ENCODE data around the gene DNALI1.
A peak's percentile ranks its signal among the peaks of the same experiment; 100 is the strongest.
"Not testable (repeated sequence)": the region's sequence is repeated elsewhere in the genome, so short reads cannot be mapped to it uniquely, and the experiment has no call there.

The DNALI1 gene

DNA sequence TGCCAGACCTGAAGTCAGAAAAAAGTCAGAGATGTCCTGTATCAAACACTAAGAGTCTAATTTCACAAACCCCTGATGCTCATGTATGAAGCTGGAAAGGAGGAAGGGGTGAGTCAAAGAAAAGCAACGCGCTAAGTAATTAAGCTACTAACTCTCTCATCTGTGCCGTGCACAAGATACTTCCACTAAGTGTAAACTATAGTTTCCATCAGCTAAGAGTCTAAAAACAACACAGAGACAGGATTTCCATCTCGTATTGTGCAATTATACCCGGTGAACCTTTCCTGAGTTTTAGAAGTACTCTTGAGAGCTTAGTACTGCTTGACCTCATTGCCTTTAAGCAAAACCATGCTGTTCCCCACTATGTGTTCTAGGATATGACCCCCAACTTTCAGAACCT, 19.0 kb downstream of the DNALI1 start:
- no peak overlapping the region for H2BK120ac ChIP-seq (ENCODE audit: low read depth, low read length)
- no peak overlapping the region for H3K56ac ChIP-seq (ENCODE audit: low read length)
- H3K23ac ChIP-seq (ENCODE audit: low read length) = no peak overlapping the region
- H3K18ac ChIP-seq (ENCODE audit: low read length) = no peak overlapping the region
- H3K4me2 ChIP-seq (ENCODE audit: low read length) = no peak overlapping the region
- H3K79me1 ChIP-seq (ENCODE audit: low read length) = no peaks in the 10 kb centered on the region
- no peak overlapping the region for H2AK5ac ChIP-seq (ENCODE audit: low read length)
- H3K9ac ChIP-seq (ENCODE audit: low read length) = no peak overlapping the region
- DNase-seq = no peak
- no peaks in the 10 kb centered on the region for H3K4me1 ChIP-seq (ENCODE audit: control insufficient read depth, low read depth, low read length)
- no peak overlapping the region for H4K8ac ChIP-seq (ENCODE audit: low read depth, low read length)
- no peak overlapping the region for H4K5ac ChIP-seq (ENCODE audit: low read length)
- no peaks in the 10 kb centered on the region for H3K27me3 ChIP-seq (ENCODE audit: insufficient read depth, low read length, poor library complexity)
- no peak overlapping the region for H3K27ac ChIP-seq (ENCODE audit: low read depth, low read length)
- H3K4me3 ChIP-seq (ENCODE audit: low read length) = no peak overlapping the region
- WGBS (ENCODE audit: extremely low coverage, insufficient coverage, low lambda C conversion rate) = no CpG with 5 or more reads among the region's 5 CpGs
- no peaks in the 10 kb centered on the region for H3K79me2 ChIP-seq (ENCODE audit: control insufficient read depth, insufficient read depth, low read length)
- no peak overlapping the region for H3K4ac ChIP-seq (ENCODE audit: low read depth, low read length)
- peaks cover 14% of the 10 kb centered on the region for H3K36me3 ChIP-seq (ENCODE audit: control insufficient read depth, insufficient read depth, low read length)
- no peak overlapping the region for H2BK15ac ChIP-seq (replicated peaks; ENCODE audit: low read depth)
- no peak overlapping the region for H2BK5ac ChIP-seq (ENCODE audit: low read length)

DNA sequence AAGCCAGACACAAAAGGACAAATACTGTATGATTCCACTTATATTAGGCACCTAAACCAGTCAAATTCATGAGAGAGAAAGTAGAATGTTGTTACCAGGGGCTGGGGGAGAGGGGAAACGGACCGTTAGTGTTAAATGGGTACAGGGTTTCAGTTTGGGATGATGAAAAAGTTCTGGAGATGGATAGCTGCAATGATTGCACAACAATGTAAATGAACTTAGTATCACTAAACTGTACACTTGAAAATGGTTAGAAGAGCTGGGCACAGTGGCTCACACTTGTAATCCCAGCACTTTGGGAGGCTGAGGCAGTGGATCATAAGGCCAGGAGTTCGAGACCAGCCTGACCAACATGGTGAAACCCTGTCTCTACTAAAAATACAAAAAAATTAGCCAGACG, 27.8 kb downstream of the DNALI1 start:
- H3K56ac ChIP-seq (ENCODE audit: low read length); H2BK120ac ChIP-seq (ENCODE audit: low read depth, low read length); H3K4me3 ChIP-seq (ENCODE audit: low read length); H3K27ac ChIP-seq (ENCODE audit: low read depth, low read length); H3K9ac ChIP-seq (ENCODE audit: low read length); H3K79me2 ChIP-seq (ENCODE audit: control insufficient read depth, insufficient read depth, low read length); H2BK15ac ChIP-seq (replicated peaks; ENCODE audit: low read depth); H3K27me3 ChIP-seq (ENCODE audit: insufficient read depth, low read length, poor library complexity); H3K4me2 ChIP-seq (ENCODE audit: low read length); H3K23ac ChIP-seq (ENCODE audit: low read length); H3K79me1 ChIP-seq (ENCODE audit: low read length); H2AK5ac ChIP-seq (ENCODE audit: low read length); H4K8ac ChIP-seq (ENCODE audit: low read depth, low read length); H2BK5ac ChIP-seq (ENCODE audit: low read length); DNase-seq; H4K5ac ChIP-seq (ENCODE audit: low read length); H3K4ac ChIP-seq (ENCODE audit: low read depth, low read length); H3K36me3 ChIP-seq (ENCODE audit: control insufficient read depth, insufficient read depth, low read length); H3K18ac ChIP-seq (ENCODE audit: low read length); H3K4me1 ChIP-seq (ENCODE audit: control insufficient read depth, low read depth, low read length): not testable (repeated sequence)
- no CpG with 5 or more reads among the region's 4 CpGs for WGBS (ENCODE audit: extremely low coverage, insufficient coverage, low lambda C conversion rate)

DNA sequence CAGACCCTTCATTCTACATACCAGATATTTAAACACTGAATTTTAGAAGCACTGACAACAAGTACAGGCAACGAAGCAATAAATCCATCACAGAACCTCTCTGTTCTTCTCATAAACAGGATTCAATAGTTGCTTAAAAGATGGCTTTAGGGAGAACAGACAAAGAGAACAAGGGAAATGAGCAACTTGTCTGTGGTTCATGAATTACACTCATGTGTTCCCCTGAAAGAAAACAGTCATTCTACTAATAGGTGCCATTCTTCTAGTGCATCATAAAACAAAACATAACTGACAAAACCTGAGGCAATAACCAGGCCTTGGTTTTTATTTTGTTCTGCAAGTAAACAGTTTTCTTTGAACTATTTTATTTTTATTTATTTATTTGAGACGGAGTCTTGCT, 32.2 kb downstream of the DNALI1 start:
- WGBS (ENCODE audit: extremely low coverage, insufficient coverage, low lambda C conversion rate) = no CpG with 5 or more reads among the region's 2 CpGs
- no peak overlapping the region for H2BK5ac ChIP-seq (ENCODE audit: low read length)
- no peak overlapping the region for H2BK120ac ChIP-seq (ENCODE audit: low read depth, low read length)
- H2BK15ac ChIP-seq (replicated peaks; ENCODE audit: low read depth) = no peak overlapping the region
- H3K4me1 ChIP-seq (ENCODE audit: control insufficient read depth, low read depth, low read length) = peaks cover under 1% of the 10 kb centered on the region
- H3K27me3 ChIP-seq (ENCODE audit: insufficient read depth, low read length, poor library complexity) = no peaks in the 10 kb centered on the region
- H3K18ac ChIP-seq (ENCODE audit: low read length) = no peak overlapping the region
- H3K79me2 ChIP-seq (ENCODE audit: control insufficient read depth, insufficient read depth, low read length) = peaks cover 13% of the 10 kb centered on the region
- no peak overlapping the region for H3K4me2 ChIP-seq (ENCODE audit: low read length)
- H3K56ac ChIP-seq (ENCODE audit: low read length) = no peak overlapping the region
- H2AK5ac ChIP-seq (ENCODE audit: low read length) = no peak overlapping the region
- no peak overlapping the region for H3K9ac ChIP-seq (ENCODE audit: low read length)
- H3K79me1 ChIP-seq (ENCODE audit: low read length) = peaks cover 13% of the 10 kb centered on the region
- peaks cover 7% of the 10 kb centered on the region for H3K36me3 ChIP-seq (ENCODE audit: control insufficient read depth, insufficient read depth, low read length)
- H3K23ac ChIP-seq (ENCODE audit: low read length) = no peak overlapping the region
- no peak overlapping the region for H4K5ac ChIP-seq (ENCODE audit: low read length)
- no peak overlapping the region for H3K4me3 ChIP-seq (ENCODE audit: low read length)
- no peak for DNase-seq
- no peak overlapping the region for H4K8ac ChIP-seq (ENCODE audit: low read depth, low read length)
- no peak overlapping the region for H3K27ac ChIP-seq (ENCODE audit: low read depth, low read length)
- H3K4ac ChIP-seq (ENCODE audit: low read depth, low read length) = no peak overlapping the region

DNA sequence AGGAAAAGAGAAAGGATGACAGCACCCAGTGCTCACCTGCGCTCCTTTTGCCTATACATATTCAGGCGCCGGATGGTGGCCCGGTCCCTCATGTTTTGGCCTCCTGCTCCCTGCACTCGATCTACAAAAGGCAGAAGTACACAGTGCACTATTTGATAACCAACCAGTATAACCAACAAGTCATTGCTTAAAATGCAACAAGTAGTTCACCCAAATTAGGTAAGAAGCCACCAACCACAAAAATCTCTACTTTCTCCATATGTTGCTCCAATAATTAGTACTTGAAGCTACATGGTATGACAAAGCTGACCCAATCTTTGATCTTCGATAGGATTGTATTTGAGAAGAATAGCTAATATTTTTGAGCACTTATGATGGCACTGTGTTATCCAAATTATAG, 37.0 kb downstream of the DNALI1 start:
- Histone ChIP-seq H3K23ac (ENCODE audit: low read length) (no peak overlapping the region), H3K4me1 (ENCODE audit: control insufficient read depth, low read depth, low read length) (peaks cover 2% of the 10 kb centered on the region), H3K36me3 (ENCODE audit: control insufficient read depth, insufficient read depth, low read length) (peaks cover 5% of the 10 kb centered on the region), H3K4me2 (ENCODE audit: low read length) (no peak overlapping the region), H3K27me3 (ENCODE audit: insufficient read depth, low read length, poor library complexity) (no peaks in the 10 kb centered on the region), H4K5ac (ENCODE audit: low read length) (no peak overlapping the region), H4K8ac (ENCODE audit: low read depth, low read length) (no peak overlapping the region), H3K18ac (ENCODE audit: low read length) (no peak overlapping the region), H3K4me3 (ENCODE audit: low read length) (no peak overlapping the region), H3K56ac (ENCODE audit: low read length) (no peak overlapping the region), H2AK5ac (ENCODE audit: low read length) (no peak overlapping the region), H3K79me1 (ENCODE audit: low read length) (peaks cover 9% of the 10 kb centered on the region), H3K79me2 (ENCODE audit: control insufficient read depth, insufficient read depth, low read length) (peaks cover 29% of the 10 kb centered on the region), H2BK120ac (ENCODE audit: low read depth, low read length) (no peak overlapping the region), H3K27ac (ENCODE audit: low read depth, low read length) (no peak overlapping the region), H3K4ac (ENCODE audit: low read depth, low read length) (no peak overlapping the region), H3K9ac (ENCODE audit: low read length) (no peak overlapping the region), H2BK5ac (ENCODE audit: low read length) (no peak overlapping the region), H2BK15ac (replicated peaks; ENCODE audit: low read depth) (no peak overlapping the region)
- WGBS (ENCODE audit: extremely low coverage, insufficient coverage, low lambda C conversion rate) = no CpG with 5 or more reads among the region's 6 CpGs
- no peak for DNase-seq

DNA sequence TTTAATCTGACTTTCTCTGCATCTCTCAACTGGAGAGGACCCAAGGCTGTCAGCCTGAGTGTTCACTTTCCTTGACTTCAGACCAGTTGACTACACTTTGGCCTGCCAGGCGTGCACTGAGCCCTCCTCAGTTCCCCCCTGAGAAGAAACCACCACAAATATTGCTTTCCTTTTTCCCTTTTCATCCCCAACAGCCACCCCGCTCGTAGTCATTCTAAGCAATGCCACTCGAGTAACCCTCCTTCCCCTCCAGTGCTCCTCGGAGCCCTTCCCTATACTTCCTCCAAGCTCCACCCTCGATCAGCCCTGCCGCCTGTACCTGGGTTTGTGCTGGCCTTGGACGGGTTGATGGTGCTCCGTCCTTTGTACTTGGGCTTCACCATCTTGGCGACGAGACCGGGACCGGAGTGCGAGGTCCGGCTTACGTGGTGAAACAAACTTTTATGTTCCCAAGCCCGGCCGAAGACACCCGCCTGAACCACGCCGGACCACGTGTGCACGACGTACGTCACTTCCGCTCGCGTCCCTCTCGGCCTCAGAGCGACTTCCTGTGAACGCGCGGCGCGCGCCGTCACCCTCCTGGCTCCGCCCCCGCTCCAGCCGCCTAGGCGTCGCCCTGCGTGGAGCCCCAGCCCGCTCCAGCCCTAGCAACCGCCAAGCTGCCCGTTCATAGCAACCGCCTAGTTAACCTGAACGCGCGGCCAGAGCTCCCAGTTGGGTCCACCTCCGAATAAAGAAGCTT, 38.9 kb downstream of the DNALI1 start, which contains the start of gene GNL2:
GNL2 (minus strand) TSS at position 498 of the 742 bp plus-strand sequence; CDS start at position 383, 115 bp downstream.
- Histone ChIP-seq H3K4me2 (ENCODE audit: low read length) (peak within 1 kb of the TSS; percentile 55), H3K4me3 (ENCODE audit: low read length) (peak within 1 kb of the TSS; percentile 85), H3K4me1 (ENCODE audit: control insufficient read depth, low read depth, low read length) (peaks cover 2% of the 10 kb centered on the region), H2AK5ac (ENCODE audit: low read length) (no peak within 1 kb of the TSS), H3K79me1 (ENCODE audit: low read length) (peaks cover 7% of the 10 kb centered on the region), H3K4ac (ENCODE audit: low read depth, low read length) (peak within 1 kb of the TSS; percentile 20), H4K5ac (ENCODE audit: low read length) (no peak within 1 kb of the TSS), H3K79me2 (ENCODE audit: control insufficient read depth, insufficient read depth, low read length) (peaks cover 29% of the 10 kb centered on the region), H3K36me3 (ENCODE audit: control insufficient read depth, insufficient read depth, low read length) (peaks cover 3% of the 10 kb centered on the region), H3K9ac (ENCODE audit: low read length) (peak within 1 kb of the TSS; percentile 88), H4K8ac (ENCODE audit: low read depth, low read length) (no peak within 1 kb of the TSS), H2BK120ac (ENCODE audit: low read depth, low read length) (no peak within 1 kb of the TSS), H3K27me3 (ENCODE audit: insufficient read depth, low read length, poor library complexity) (no peaks in the 10 kb centered on the region), H3K27ac (ENCODE audit: low read depth, low read length) (no peak within 1 kb of the TSS), H3K23ac (ENCODE audit: low read length) (no peak within 1 kb of the TSS), H2BK15ac (replicated peaks; ENCODE audit: low read depth) (no peak within 1 kb of the TSS), H3K56ac (ENCODE audit: low read length) (peak within 1 kb of the TSS; percentile 96), H2BK5ac (ENCODE audit: low read length) (no peak within 1 kb of the TSS), H3K18ac (ENCODE audit: low read length) (no peak within 1 kb of the TSS)
- no CpG with 5 or more reads among the region's 51 CpGs for WGBS (ENCODE audit: extremely low coverage, insufficient coverage, low lambda C conversion rate)
- DNase-seq = peak; percentile 98
